AML-193 (cell line): ENCODE results near the gene SLC27A2.
"Not testable (repeated sequence)": the region's sequence is repeated elsewhere in the genome, so short reads cannot be mapped to it uniquely, and the experiment has no call there.

Experiments used
- DNase-seq, 2 experiments: peaks; one replicate each; lab custom pipeline; 2025; lab: John Stamatoyannopoulos, UW

SLC27A2 gene

GRCh38 chr15:50181969-50182218, at the start of gene SLC27A2:
TSS of gene SLC27A2 (plus strand) at chr15:50182196. CDS start at chr15:50182428, 232 bp downstream.
- DNase-seq, result peak in 1 of 2 experiments; percentile 31

DNA sequence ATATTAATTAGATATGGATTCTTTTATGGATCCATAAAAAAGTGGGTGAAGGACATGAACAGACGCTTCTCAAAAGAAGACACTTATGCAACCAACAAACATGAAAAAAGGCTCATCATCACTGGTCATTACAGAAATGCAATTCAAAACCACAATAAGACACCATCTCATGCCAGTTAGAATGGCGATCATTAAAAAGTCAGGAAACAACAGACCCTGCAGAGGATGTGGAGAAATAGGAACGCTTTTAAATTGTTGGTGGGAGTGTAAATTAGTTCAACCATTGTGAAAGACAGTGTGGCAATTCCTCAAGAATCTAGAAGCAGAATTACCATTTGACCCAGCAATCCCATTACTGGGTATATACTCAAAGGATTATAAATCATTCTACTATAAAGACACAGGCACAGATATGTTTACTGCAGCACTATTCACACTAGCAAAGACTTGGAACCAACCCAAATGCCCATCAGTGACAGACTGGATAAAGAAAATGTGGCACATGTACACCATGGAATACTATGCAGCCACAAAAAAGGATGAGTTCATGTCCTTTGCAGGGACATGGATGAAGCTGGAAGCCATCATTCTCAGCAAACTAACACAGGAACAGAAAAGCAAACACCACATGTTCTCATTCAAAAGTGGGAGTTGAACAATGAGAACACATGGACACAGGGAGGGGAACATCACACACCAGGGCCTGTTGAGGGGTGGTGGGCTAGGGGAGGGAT, 49.6 kb upstream of the SLC27A2 start:
- DNase-seq, result peak; percentile 50 to 56

GRCh38 chr15:50134524-50135024, 47.4 kb upstream of the SLC27A2 start:
- peak; percentile 73 to 80 for DNase-seq

DNA sequence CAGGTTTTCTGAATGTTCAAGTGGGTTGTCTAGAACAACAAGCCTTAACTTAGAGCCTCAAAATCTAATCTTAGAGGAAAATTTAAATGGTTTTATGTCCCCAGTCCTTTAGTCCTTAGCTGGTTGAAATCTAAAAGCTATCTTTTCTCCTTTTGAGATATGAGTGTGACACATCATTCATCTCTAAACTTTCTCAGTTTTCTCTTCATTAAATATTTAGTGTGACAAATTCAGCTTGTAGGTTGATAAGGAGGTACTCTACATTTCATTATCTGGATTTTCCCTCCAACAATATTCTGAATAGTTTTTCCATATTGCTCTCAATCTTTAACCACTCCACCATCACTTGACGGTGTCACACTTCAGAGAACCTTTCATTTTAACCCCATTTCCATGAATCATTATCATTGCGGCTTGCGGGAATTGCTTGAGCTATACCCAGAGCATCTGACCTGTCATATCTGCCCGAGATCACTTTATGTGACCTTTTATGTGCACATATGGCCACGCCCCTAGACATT, 46.9 kb upstream of the SLC27A2 start:
- DNase-seq, result no peak

DNA sequence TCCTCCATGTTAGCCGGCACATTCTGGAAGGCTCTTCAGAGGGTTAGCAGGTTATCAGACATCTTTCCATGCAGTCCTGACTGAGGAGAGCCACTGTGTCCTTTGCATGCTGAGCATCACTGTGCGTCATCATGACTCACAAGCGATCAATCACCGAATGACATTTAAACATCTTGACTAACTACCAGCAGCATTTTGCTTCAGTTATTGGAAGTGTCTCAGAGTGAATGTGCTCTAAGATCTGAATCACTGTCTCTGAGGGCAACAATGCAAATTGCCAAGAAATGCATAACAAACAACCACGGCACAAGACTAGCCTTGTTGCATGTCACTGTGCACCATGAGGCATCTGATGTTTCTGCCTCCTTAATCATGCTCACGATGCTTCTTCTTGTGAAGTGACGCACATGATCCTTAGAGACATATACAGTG, 44.6 kb upstream of the SLC27A2 start:
- no peak for DNase-seq

DNA sequence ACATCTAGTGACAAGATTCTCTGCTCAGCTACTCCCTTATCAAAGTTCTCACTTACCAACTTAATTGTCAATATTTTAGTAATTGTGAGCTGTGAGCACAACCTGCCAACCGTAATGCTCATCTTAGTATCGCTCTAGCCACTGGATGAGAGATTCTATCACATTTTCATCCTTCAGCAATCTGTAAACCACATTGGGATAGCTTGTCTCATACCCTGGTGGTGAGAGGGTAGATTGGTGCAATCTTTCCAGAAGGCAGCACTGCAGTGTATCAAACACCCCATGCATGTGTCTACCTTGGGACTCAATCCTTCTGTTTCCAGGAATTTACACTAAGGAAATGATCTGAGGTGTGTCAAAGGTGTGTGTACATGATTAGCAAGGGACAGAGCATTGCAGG, 44.1 kb upstream of the SLC27A2 start:
- DNase-seq, result no peak

DNA sequence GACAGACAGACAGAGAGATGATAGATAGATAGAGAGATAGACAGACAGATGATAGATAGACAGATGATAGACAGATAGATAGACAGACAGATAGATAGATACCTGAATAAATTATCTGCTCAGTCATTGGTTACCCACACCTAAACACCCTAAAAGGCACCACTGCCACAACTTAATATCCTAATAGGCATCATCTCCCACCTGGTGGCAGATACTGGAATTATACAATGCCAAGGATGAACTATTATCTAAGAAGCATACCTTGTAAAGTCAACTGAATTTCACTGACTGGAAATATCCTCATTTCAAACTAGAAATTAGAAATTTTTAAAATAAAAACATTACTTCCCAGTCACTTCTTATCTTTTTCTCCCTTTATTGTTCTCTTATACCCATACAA, 43.6 kb upstream of the SLC27A2 start:
- DNase-seq, result peak; percentile 38 to 46

DNA sequence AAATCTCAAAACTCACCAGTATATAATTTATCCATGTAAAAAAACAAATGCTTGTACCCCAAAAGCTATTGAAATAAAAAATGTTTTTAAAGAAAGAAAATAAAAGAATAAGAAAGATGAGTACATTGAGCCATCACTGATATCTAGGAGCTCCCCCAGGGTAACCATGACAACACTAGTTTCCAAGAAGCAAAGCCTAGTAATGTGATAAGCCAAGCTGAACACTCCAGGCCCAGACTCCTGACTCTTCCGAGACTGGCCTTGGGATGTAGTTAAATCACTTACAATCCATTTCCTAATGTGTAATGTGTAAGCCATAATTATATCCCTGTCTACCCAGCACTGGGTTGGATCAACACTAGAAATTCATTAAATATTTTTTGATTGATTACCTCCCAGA, 41.9 kb upstream of the SLC27A2 start:
- DNase-seq, result no peak

GRCh38 chr15:50140983-50141382, 41.0 kb upstream of the SLC27A2 start:
- no peak for DNase-seq

DNA sequence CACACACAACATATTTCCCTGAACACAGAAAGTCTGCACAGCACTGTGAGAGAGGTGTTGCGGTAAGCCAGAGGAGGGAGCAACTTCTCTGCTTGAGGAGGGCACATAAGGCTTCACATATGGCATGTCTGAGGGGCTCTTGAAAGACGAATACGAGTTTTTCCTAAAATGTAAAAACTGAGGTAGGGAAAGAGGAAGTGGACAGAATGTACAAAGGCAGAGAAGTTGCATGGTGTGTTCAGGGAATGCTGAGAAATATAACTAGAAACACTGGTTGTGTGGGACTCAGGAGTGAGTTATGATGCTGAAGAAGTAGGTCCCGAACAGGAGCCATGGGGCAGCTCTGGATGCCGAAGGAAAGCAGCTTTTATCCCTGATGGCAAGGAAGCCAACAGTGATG, 40.1 kb upstream of the SLC27A2 start:
- no peak for DNase-seq

DNA sequence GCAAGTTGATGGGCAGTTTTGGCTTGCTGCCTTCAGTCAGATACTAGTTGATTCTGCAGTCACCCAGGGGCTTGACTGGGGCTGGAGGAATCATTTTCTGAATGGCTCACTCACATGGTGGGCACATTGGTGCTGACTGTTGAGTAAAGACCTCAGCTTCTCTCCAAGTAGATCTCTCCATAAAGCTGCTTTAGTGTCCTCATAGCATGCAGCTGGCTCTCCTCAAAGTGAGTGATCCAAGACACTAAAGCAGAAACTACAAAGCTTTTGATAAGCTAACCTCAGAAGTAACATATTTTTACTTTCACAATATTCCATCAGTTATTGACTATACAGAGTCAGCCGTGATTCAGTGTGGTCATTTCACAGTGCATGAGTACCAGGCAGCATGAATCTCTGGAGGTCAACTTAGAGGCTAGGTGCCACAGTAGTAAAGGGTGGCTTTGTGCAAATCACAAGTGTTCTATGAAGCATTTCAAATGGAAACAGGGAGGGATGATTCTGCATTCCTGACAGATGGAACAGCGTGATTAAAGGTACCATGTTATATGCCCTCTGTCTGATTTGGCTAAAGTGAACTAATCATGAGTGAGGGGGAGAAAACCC, 38.6 kb upstream of the SLC27A2 start:
- no peak for DNase-seq

DNA sequence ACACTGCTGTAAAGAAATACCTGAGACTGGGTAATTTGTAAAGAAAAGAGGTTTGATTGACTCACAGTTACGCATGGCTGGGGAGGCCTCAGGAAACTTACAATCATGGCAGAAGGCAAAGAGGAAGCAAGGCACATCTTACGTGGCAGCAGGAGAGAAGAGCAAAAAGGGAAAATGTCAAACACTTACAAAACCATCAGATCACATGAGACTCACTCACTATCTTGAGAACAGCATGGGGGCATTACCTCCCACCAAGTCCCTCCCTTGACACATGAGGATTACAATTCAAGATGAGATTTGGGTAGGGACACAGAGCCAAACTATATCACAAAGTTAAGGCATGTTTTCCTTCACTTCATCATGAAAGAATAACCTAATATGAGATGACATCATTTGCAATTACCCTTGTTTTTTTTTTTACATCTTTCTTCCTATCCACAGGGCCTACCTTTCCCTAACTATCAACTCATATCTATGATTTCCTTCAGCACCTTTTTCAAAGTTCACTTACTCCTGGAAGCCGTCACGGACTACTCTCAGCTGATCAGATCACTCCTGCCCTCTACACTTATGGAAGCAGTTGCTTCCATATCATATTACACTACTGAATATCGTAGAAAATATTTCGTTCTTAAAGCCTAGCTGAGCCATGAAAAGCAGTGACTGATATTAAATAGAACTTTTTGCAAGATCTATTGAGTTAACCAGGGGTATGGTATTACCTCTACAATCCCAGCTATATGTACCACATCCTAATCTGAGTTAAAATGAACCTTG, 37.5 kb upstream of the SLC27A2 start:
- DNase-seq, result no peak

DNA sequence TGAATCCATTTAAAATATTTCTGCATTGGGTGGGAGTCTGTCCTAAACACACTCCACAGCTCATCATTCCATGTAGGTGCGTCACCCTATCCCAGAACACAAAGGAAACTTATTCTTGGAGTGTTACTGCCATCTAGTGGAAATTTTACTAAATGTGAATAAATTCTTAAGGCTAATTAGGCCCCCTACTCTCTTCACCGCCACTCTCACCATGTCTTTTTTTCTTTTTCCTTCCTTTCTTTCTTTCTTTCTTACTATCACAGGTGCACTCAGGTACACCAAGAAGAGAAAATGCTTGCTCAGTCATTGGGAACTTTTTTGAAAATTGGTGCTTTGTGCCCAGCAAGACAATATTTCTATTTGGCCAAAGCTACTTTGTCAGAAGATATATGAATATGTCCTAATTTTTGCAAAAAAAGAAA, 36.5 kb upstream of the SLC27A2 start:
- peak; percentile 42 to 46 for DNase-seq

DNA sequence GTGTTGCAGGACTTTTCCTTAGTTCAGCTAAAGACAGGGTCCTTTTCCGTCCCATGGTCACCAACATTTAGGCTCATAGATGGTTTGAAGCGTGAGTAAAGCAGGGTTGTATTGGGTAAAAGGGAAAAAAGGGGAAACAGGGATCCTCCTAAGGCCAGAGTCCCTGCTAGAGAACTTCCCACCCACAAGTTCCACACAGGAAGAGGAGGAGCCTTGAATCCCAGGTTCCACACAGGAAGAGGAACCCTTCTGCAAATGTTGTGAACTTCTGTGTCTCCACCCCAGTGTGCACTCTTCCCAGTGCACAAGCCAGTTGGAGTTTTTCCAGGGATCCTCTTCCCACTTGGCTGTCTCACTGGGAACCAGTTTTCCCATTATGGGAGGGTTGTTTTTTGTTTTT, 35.4 kb upstream of the SLC27A2 start:
- no peak for DNase-seq

DNA sequence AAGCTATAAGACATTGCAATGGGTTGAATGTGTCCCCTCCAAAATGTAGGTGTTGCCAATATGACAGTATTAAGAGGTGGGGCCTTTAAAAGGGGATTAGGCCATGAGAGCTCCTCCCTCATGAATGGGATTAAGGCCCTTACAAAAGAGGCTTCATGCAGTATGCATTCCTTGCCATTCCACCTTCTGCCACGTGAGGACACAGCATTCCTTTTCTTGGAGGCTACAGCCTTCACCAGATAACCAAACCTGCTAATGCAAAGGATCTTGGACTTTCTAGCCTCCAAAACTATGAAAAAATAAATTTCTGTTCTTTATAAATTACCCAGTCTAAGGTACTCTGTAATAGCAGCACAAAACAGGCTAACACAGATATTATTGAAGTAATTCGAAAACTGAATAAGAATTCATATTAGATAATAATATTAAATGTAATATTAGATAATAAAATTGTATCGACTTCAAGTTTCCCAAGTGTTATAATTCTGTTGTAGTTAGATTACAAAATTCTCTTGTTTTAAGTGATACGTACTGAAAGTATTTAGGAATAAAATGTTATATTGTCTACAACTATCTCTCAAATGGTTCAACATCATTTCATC, 33.5 kb upstream of the SLC27A2 start:
- no peak for DNase-seq

DNA sequence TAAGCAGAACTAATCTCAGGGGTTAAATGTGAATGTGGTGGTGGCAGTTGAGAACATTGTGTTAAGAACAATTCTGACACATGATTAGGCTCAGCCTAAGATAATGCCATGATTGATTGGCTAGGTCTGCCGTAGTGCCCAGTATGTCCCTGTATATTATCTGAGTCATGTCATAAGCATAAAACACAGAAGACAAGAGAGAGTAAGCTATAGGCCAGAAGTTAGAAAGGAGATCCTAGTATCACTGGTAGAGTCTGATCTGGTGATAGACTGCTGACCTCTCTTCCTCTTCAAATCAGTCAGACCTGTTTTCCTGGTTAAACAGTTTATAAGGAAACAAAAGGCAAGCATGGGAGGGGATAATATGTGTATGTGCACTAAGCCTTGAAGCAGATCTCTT, 32.9 kb upstream of the SLC27A2 start:
- no peak for DNase-seq

GRCh38 chr15:50150349-50150748, 31.6 kb upstream of the SLC27A2 start:
- no peak for DNase-seq

- DNase-seq, result no peak
Measured at GRCh38 chr15:50150851-50151250, 31.1 kb upstream of the SLC27A2 start.

DNA sequence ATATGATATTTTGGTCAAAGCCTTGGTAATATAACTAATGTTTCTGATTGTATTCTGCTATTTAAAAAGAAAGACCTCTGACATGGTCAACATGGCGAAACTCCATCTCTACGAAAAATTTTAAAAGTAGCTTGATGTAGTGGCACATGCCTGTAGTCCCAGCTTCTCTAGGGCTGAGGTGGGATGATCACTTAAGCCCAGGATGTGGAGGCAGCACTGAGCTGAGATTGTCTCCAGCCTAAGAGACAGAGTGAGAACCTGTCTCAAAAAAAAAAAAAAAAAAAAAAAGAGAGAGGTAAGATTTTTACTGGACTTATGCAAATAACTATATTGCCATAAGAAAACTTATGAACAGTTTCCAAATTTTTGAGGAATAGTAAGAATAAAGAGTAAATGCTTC, 30.5 kb upstream of the SLC27A2 start:
- DNase-seq, result no peak

DNA sequence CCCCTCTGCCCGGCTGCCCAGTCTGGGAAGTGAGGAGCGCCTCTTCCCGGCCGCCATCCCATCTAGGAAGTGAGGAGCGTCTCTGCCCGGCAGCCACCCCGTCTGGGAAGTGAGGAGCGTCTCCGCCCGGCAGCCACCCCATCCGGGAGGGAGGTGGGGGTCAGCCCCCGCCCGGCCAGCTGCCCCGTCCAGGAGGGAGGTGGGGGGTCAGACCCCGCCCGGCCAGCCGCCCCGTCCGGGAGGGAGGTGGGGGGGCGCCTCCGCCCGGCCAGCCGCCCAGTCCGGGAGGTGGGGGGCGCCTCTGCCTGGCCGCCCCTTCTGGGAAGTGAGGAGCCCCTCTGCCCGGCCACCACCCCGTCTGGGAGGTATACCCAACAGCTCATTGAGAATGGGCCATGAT, 23.8 kb upstream of the SLC27A2 start:
- DNase-seq, result not testable (repeated sequence)

DNA sequence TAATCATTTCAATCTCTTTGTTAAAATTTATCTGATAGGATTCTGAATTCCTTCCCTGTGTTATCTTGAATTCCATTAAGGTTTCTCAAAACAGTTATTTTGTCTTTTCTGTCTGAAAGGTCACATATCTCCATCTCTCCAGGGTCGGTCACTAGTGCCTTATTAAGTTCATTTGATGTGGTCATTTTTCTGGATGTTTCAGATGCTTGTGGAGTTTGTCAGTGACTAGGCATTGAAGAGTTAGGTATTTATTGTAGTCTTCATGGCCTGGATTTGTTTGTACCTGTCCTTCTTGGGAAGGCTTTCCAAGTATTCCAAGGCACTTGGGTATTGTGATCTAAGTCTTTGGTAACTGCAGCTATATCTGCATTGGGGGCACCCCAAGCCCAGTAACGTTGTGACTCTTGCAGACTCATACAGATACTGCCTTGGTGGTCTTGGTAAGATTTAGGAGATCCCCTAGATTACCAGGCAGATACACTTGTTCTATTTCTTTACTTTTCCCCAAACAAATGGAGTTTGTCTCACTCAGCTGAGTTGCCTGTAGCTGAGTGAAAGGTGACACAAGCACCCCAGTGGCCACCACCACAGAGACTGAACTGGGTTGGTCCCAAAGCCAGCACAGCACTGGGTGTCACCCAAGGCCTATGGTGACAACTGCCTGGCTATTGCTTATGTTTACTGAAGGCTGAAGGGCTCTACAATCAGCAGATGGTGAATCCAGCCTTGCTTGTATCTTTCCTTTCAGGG, 18.9 kb upstream of the SLC27A2 start:
- DNase-seq, result no peak
